Measurements from ENCODE around the gene AOC1.
A peak's percentile ranks its signal among the peaks of the same experiment; 100 is the strongest.
"Not testable (repeated sequence)": the region's sequence is repeated elsewhere in the genome, so short reads cannot be mapped to it uniquely, and the experiment has no call there.

AOC1 gene

GRCh38 chr7:150902078-150903033 lies 50.0 kb downstream of the AOC1 start:
- DNase-seq (ENCODE audit: low read depth) = no peak

GRCh38 chr7:150903606-150904005 lies 51.3 kb downstream of the AOC1 start:
- TF ChIP-seq CTCF (IDR thresholded peaks at IDR 0.05; ENCODE audit: control insufficient read depth, extremely low read depth, insufficient read depth) = 0 out of 2 replicates have a peak, but pooled peaks have one; percentile 10
- H3K4me3 ChIP-seq (ENCODE audit: low read depth, low read length) = no peak overlapping the region
- peak; percentile 83 for DNase-seq (ENCODE audit: low read depth)

More at GRCh38 chr7:150902078-150903033, 50.0 kb downstream of the AOC1 start:
- no peak overlapping the region for H3K4me3 ChIP-seq (ENCODE audit: low read depth, low read length)
- TF ChIP-seq CTCF (IDR thresholded peaks at IDR 0.05; ENCODE audit: control insufficient read depth, extremely low read depth, insufficient read depth) = no peak

DNA sequence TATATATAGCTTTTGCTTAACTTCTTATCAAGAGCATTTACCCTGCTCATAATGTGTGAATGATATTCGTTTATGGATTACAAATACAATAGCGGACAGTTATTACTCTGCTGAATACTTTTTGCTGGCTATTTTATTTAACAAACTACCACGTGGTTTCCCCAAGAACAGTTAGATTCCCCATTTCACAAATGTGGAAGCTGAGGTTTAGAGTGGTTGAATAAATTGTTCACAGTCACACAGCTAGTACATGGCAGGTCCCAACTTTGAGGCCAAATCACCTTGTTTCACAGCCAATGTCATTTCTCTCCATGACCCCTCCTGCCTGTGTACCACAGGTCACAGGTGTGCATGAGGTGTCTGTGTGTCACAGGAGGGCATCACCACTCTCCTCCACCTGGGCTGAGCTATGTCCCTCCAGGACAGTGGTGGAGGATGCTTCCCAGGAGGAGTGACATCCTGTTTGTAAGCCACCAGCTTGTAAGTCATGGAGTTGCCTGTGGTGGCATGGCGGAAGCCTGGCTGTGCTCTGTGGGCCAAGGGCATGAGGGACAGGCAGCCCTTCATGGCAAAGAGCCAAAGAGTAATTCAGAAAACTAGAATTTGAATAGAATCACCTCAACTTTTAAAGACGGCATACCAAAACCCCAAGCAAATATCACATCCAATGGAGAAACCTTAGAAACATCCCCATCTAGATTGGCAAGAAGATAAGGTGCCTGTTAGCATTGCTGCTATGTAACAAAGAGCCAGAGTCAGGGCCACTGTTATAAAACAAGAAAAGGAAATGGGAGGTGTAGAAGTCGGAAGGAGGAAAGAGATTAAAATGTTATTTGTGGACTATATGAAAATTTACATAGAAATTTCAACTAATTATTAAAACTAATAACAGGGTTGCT lies 51.9 kb downstream of the AOC1 start:
- H3K4me3 ChIP-seq (ENCODE audit: low read depth, low read length) = no peak overlapping the region
- no peak for TF ChIP-seq CTCF (IDR thresholded peaks at IDR 0.05; ENCODE audit: control insufficient read depth, extremely low read depth, insufficient read depth)
- DNase-seq (ENCODE audit: low read depth) = no peak

- no peak overlapping the region for H3K4me3 ChIP-seq (ENCODE audit: low read depth, low read length)
- DNase-seq (ENCODE audit: low read depth) = no peak
- no peak for TF ChIP-seq CTCF (IDR thresholded peaks at IDR 0.05; ENCODE audit: control insufficient read depth, extremely low read depth, insufficient read depth)
Measured at GRCh38 chr7:150908173-150908572, 55.9 kb downstream of the AOC1 start.

DNA sequence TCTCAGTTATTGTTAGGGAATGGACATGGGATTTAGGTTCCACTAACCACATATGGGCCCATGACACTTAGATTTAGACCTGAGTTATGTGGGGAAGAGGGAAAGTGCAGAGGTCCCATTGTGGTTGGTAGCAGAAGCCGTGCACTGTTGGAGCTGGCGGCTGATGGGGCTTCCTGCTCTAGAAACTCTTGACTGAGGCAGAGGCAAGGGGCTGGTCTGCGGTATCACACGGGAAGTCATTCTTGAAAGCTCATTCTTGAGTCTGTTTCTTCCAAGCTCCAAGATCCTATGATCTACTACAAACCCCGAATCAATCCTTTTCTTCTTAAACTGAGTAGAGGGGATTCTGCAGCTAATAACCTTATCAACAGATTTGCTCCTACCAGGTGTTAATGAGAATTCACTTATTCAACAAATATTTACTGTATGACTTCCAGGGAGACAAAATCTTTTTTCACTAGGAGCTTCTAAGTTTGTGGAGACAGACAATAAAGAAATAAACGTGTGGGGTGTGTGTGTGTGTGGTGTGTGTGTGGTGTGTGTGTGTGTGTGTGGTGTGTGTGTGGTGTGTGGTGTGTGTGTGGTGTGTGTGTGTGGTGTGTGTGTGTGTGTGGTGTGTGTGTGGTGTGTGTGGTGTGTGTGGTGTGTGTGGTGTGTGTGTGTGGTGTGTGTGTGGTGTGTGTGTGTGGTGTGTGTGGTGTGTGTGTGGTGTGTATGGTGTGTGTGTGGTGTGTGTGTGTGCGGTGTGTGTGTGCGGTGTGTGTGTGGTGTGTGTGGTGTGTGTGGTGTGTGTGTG lies 57.1 kb downstream of the AOC1 start:
- no peak for DNase-seq (ENCODE audit: low read depth)
- no peak for TF ChIP-seq CTCF (IDR thresholded peaks at IDR 0.05; ENCODE audit: control insufficient read depth, extremely low read depth, insufficient read depth)
- H3K4me3 ChIP-seq (ENCODE audit: low read depth, low read length) = no peak overlapping the region

DNA sequence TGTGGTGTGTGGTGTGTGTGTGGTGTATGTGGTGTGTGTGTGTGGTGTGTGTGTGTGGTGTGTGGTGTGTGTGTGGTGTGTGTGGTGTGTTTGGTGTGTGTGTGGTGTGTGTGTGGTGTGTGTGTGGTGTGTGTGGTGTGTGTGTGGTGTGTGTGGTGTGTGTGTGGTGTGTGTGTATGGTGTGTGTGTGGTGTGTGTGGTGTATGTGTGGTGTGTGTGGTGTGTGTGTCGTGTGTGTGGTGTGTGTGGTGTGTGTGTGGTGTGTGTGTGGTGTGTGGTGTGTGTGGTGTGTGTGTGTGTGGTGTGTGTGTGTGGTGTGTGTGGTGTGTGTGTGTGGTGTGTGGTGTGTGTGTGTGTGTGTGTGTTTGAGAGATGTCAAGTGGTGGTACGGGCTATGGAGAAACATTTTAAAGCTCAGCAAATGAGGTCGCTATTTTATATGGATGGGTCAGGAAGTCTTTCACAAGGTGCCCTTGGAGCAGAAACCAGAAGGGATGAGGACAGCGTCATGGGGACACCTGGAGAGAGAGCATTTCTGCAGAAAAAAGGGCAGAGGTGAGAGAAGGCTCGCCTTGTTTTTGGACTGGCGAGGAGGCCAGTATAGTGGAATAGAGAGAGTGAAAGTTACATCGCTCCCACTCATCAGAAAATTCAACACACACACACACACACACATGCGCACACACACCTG lies 58.1 kb downstream of the AOC1 start:
- not testable (repeated sequence) for H3K4me3 ChIP-seq (ENCODE audit: low read depth, low read length); DNase-seq (ENCODE audit: low read depth)

All from LNCaP clone FGC (cell line).